Vagina (tissue), 2 donors: Measurements from ENCODE around the gene SVIL.

Experiments
- CTCF ChIP-seq, 3 experiments: fragments of 450-650 bp in 2 of 3; fragments of 200-600 bp in 1 of 3; sonication (generic) in 1 of 3; IDR thresholded peaks; one replicate each; pipeline ENCODE4 v1.5.1; 2017 to 2019; ENCODE audit warnings: antibody characterized with exemption in 3 of 3, mild to moderate bottlenecking in 2 of 3, moderate library complexity in 2 of 3
- POLR2AphosphoS5 ChIP-seq, 2 donors: sonication (generic); formaldehyde crosslinking; IDR thresholded peaks; one replicate each; pipeline ENCODE4 v1.9.0; 2017; ENCODE audit warnings: antibody characterized with exemption in 2 of 2, mild to moderate bottlenecking in 2 of 2, low read depth in 1 of 2; ENCODE audit not compliant: insufficient read depth in 1 of 2

- TF ChIP-seq CTCF (IDR thresholded peaks at IDR 0.05) = no peak
- TF ChIP-seq POLR2AphosphoS5 (IDR thresholded peaks at IDR 0.05; ENCODE audit: insufficient read depth in 1 of 2, low read depth in 1 of 2) = no peak
Measured at GRCh38 chr10:29415876-29416275, 218.9 kb downstream of the SVIL start.
